Epithelial cell of umbilical artery (primary cell): ENCODE measurements around the gene CLIP2. TPM values are rescaled to one million over a fixed set of nuclear protein-coding genes. Genes with fewer than 3 reads are reported as not detected.

Experiments used
- total RNA-seq: library from RNA; depleted of rRNA; stranded (reverse); fragments of >200 nt; gene quantifications from 2 replicates; pipeline ENCODE4 v1.2.3, GENCODE V29; 2014

The CLIP2 gene
- 25.5 and 29.9 TPM in 2 replicates for total RNA-seq

DNA sequence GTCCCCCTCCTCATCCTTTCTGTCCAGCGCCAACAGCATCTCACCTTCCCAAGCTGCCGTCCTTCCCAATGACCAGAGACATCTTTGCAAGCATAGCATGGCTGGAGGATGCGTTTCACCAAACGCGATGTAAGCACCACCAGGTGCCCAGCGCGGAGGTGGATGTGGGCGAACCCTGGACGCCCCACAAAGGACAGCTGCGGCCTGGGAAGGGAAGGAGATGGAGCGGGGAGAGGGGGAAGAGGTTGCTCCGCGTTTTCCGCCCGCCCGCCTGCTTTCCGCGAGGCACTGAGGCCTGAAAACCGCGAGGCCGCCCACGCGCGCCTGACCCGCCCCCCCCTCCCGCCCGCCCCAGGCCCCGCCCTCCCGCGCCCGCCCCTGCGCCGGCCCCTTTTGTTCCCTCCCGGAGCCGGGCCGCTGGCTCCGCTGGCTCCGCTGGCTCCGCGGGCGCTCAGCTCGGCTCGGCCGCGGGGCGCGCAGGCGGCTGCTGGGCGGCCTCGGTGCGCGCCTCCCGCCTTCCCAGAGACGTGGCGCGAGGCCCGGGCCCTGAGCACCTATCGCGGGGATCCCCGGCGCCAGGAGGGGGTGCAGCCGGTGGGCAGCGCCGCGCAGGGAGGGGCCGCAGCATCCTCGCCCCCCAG is at the start of gene CLIP2:
TSS of gene CLIP2 (plus strand) at position 390 of the 641 bp plus-strand sequence. CDS start 28,140 bp downstream, outside the sequence.

GRCh38 chr7:74254129-74254857 is 34.9 kb upstream of the CLIP2 start, which contains the start of gene RFC2:
Gene RFC2, minus strand, starts transcription at chr7:74254399. Its CDS starts 16 bp downstream, at chr7:74254383.

DNA sequence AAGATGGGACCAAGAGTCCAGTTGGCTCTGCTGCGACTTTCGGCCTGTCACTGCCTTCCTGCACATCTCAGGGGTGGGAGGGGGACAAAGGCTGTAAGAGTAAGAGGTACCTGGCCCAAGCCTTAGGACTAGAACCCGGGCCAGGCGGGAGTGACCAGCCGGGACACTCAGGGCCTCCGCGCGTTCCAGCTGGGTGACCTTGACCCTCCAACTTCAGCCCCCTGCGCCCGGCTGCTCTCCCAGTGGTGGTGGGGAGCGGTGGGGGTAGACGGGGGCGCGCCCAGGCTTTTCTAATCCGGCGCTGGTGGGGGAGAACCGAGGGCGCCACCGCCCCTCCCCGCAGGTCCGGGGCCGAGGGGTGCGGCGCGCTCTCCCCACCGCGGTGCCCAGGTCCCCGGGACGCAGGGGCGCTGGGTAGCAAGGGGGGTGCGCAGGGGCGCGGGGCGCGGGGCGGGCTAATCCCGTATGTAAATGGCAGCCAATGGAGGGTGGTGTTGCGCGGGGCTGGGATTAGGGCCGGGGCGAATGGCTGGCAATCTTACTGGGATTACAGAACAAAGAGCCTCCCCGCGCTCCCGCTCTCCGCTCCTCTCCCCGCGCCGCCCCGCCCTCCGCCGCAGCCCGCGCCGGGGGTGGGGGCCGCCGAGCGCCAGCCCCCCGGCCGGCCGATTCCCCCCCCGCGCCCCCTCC is 164.3 kb downstream of the CLIP2 start, which contains the start of gene GTF2IRD1:
TSS of gene GTF2IRD1 (plus strand) at position 585 of the 690 bp plus-strand sequence. CDS start 54,175 bp downstream, outside the sequence.

Other genes with a start within 250 kb of the CLIP2 start
- gene LIMK1, start 205.6 kb upstream of the CLIP2 start, total RNA-seq = 22.5 and 23.4 TPM in 2 replicates
- 328 and 399 TPM in 2 replicates for gene EIF4H, start 115.1 kb upstream of the CLIP2 start, total RNA-seq
- 0.32 and 0.61 TPM in 2 replicates for gene LAT2, start 79.4 kb upstream of the CLIP2 start, total RNA-seq
- gene RFC2, start 35.0 kb upstream of the CLIP2 start, total RNA-seq = 24.4 and 36.3 TPM in 2 replicates
- gene GTF2IRD1, start 164.5 kb downstream of the CLIP2 start, total RNA-seq = 4.5 and 5.8 TPM in 2 replicates